CD14-positive monocyte (primary cell): Measurements from ENCODE around the gene XYLB. TPM values are rescaled to one million over a fixed set of nuclear protein-coding genes. Genes with fewer than 3 reads are reported as not detected.

ENCODE experiments used
- DNase-seq, 3 donors: peaks; one replicate each; pipeline ENCODE4 v3.0.0-alpha.2; 2011 to 2022
- H2AFZ ChIP-seq: 2 replicates; pipeline ENCODE4 v1.6.0; 2012; ENCODE audit warnings: mild to moderate bottlenecking, low read depth, low read length, inconsistent platforms; ENCODE audit not compliant: insufficient read depth, poor library complexity, severe bottlenecking
- H3K27ac ChIP-seq, 2 donors: 1 replicate in 1 of 2; 2 replicates in 1 of 2; pipeline ENCODE4 v1.5.1; 2012 to 2013; ENCODE audit warnings: low read length in 2 of 2, control low read depth in 1 of 2, inconsistent platforms in 1 of 2, low read depth in 1 of 2, mild to moderate bottlenecking in 1 of 2
- H3K27me3 ChIP-seq, 2 donors: one replicate each; pipeline versions ENCODE4 v1.6.0 to v1.6.1; 2011 to 2013; ENCODE audit warnings: low read length in 2 of 2; ENCODE audit not compliant: control insufficient read depth in 2 of 2, insufficient read depth in 2 of 2
- H3K36me3 ChIP-seq, 2 donors: replicated peaks in 1 of 2; 1 replicate in 1 of 2; 2 replicates in 1 of 2; pipeline versions ENCODE4 v1.5.1 to v1.6.1; 2012 to 2013; ENCODE audit warnings: low read length in 2 of 2, control low read depth in 1 of 2, inconsistent platforms in 1 of 2, mild to moderate bottlenecking in 1 of 2; ENCODE audit not compliant: insufficient read depth in 2 of 2, control insufficient read depth in 1 of 2
- H3K4me1 ChIP-seq, 2 donors: 1 replicate in 1 of 2; 2 replicates in 1 of 2; pipeline versions ENCODE4 v1.5.1 to v1.6.1; 2012 to 2013; ENCODE audit warnings: low read length in 2 of 2, control low read depth in 1 of 2, inconsistent platforms in 1 of 2, mild to moderate bottlenecking in 1 of 2, moderate library complexity in 1 of 2; ENCODE audit not compliant: insufficient read depth in 2 of 2, control insufficient read depth in 1 of 2
- H3K4me2 ChIP-seq: replicated peaks from 2 replicates; pipeline ENCODE3; 2012; ENCODE audit warnings: low read length, moderate library complexity, mild to moderate bottlenecking; ENCODE audit not compliant: poor library complexity, severe bottlenecking; ENCODE audit errors: extremely low read depth
- H3K4me3 ChIP-seq, 3 experiments: fragments of 200-600 bp in 1 of 3; sonication (generic) in 1 of 3; replicated peaks in 1 of 3; 1 replicate in 2 of 3; 2 replicates in 1 of 3; pipeline ENCODE4 v1.5.1; 2011 to 2013; ENCODE audit warnings: low read length in 3 of 3, mild to moderate bottlenecking in 3 of 3, control low read depth in 2 of 3, low read depth in 2 of 3, inconsistent platforms in 1 of 3, moderate library complexity in 1 of 3
- H3K79me2 ChIP-seq: 2 replicates; pipeline ENCODE4 v1.6.0; 2012; ENCODE audit warnings: mild to moderate bottlenecking, control low read depth, inconsistent platforms, low read length, moderate library complexity; ENCODE audit not compliant: insufficient read depth
- H3K9ac ChIP-seq: 2 replicates; pipeline ENCODE4 v1.6.0; 2017; ENCODE audit warnings: low read length, mild to moderate bottlenecking; ENCODE audit not compliant: insufficient read depth, poor library complexity, severe bottlenecking
- H3K9me3 ChIP-seq, 2 donors: replicated peaks in 1 of 2; 1 replicate in 1 of 2; 2 replicates in 1 of 2; pipeline versions ENCODE4 v1.5.1 to v1.6.1; 2012 to 2013; ENCODE audit warnings: low read length in 2 of 2, control low read depth in 1 of 2; ENCODE audit not compliant: control insufficient read depth in 1 of 2, insufficient read depth in 1 of 2
- H4K20me1 ChIP-seq: 2 replicates; pipeline ENCODE4 v1.6.0; 2012; ENCODE audit warnings: mild to moderate bottlenecking, low read length, control low read depth, moderate library complexity; ENCODE audit not compliant: insufficient read depth
- H3K27ac Mint-ChIP-seq, 7 donors: one replicate each; pipeline ENCODE4 v1.8.0; 2020; ENCODE audit warnings: mild to moderate bottlenecking in 7 of 7, mixed read lengths in 7 of 7, moderate library complexity in 6 of 7, inconsistent platforms in 2 of 7
- H3K27me3 Mint-ChIP-seq, 3 donors: one replicate each; pipeline ENCODE4 v1.8.0; 2021 to 2022; ENCODE audit warnings: low read depth in 3 of 3, mild to moderate bottlenecking in 3 of 3, mixed read lengths in 3 of 3, moderate library complexity in 3 of 3, inconsistent platforms in 1 of 3
- H3K36me3 Mint-ChIP-seq, 2 donors: one replicate each; pipeline ENCODE4 v1.8.0; 2020; ENCODE audit warnings: mixed read lengths in 2 of 2, inconsistent platforms in 1 of 2, mild to moderate bottlenecking in 1 of 2
- H3K4me1 Mint-ChIP-seq: one replicate; pipeline ENCODE4 v1.8.0; 2020; ENCODE audit warnings: mild to moderate bottlenecking, mixed read lengths
- H3K4me3 Mint-ChIP-seq, 2 donors: one replicate each; pipeline ENCODE4 v1.8.0; 2020; ENCODE audit warnings: mild to moderate bottlenecking in 2 of 2, mixed read lengths in 2 of 2, moderate library complexity in 1 of 2
- H3K9me3 Mint-ChIP-seq, 7 donors: one replicate each; pipeline ENCODE4 v1.8.0; 2020 to 2022; ENCODE audit warnings: mixed read lengths in 7 of 7, mild to moderate bottlenecking in 6 of 7, moderate library complexity in 6 of 7, inconsistent platforms in 2 of 7
- CTCF ChIP-seq: fragments of 200-600 bp; IDR thresholded peaks from one replicate; pipeline ENCODE4 v1.8.0; 2022; ENCODE audit warnings: antibody characterized with exemption, mild to moderate bottlenecking
- WGBS: methylation state at CpG from one replicate; pipeline ENCODE4 v1.1.5; 2013; ENCODE audit warnings: missing lambda C conversion rate; ENCODE audit not compliant: insufficient coverage; 5-methylcytosine and 5-hydroxymethylcytosine counted together
- intact Hi-C, 2 donors: fragments of 100-400 bp; cut with micrococcal nuclease; formaldehyde crosslinking; loops; one replicate each; pipeline versions ENCODE4 v1.15.0 to v1.15.1; 2023
- polyA plus RNA-seq, 3 donors: library from polyadenylated mRNA; depleted of rRNA in 1 of 3; unstranded in 2 of 3; stranded (reverse) in 1 of 3; fragments of 300-500 nt in 2 of 3; fragments of >200 nt in 1 of 3; fragmentation: Illumina TruSeq in 2 of 3; gene quantifications; 1 replicate in 2 of 3; 2 replicates in 1 of 3; pipeline ENCODE4 v1.2.3, GENCODE V29; 2012 to 2021

XYLB gene
- polyA plus RNA-seq, 3 donors, result 0.60 to 1.00 (median 0.74) TPM

GRCh38 chr3:38376098-38376816 is 29.7 kb downstream of the XYLB start:
- no peak overlapping the region for H3K4me3 Mint-ChIP-seq
- H3K79me2 ChIP-seq, result no peaks in the 10 kb centered on the region
- H3K4me2 ChIP-seq, result no peak overlapping the region
- no peak for TF ChIP-seq CTCF
- 96% methylated on average over 7 of the region's 8 CpGs for WGBS
- H3K27me3 Mint-ChIP-seq, result peaks cover 0 to 5% (median 0%) of the 10 kb centered on the region in 3 donors
- no peaks in the 10 kb centered on the region for H3K4me1 ChIP-seq
- no peak overlapping the region for H3K9ac ChIP-seq
- H2AFZ ChIP-seq, result no peak overlapping the region
- peaks cover 57 to 68% of the 10 kb centered on the region in 2 donors for H3K36me3 Mint-ChIP-seq
- no peaks in the 10 kb centered on the region for H3K27me3 ChIP-seq
- peaks cover 5% of the 10 kb centered on the region for H3K4me1 Mint-ChIP-seq
- peaks cover 0 to 11% (median 6%) of the 10 kb centered on the region in 7 donors for H3K9me3 Mint-ChIP-seq
- no peak overlapping the region for H3K27ac ChIP-seq
- H3K4me3 ChIP-seq, result no peak overlapping the region
- peaks cover 0 to 8% of the 10 kb centered on the region in 2 donors for H3K9me3 ChIP-seq
- peak overlapping the region in 1 of 7 donors; percentile 17 for H3K27ac Mint-ChIP-seq
- intact Hi-C loops, result no loop called here
- no peak for DNase-seq
- H4K20me1 ChIP-seq, result no peaks in the 10 kb centered on the region
- H3K36me3 ChIP-seq, result peaks cover 10 to 60% of the 10 kb centered on the region in 2 donors

GRCh38 chr3:38379201-38379770 is 32.7 kb downstream of the XYLB start:
- no peak for TF ChIP-seq CTCF
- no peaks in the 10 kb centered on the region for H3K79me2 ChIP-seq
- no peak overlapping the region for H3K27ac Mint-ChIP-seq
- no peak for DNase-seq
- no peaks in the 10 kb centered on the region for H3K4me1 ChIP-seq
- H3K36me3 Mint-ChIP-seq, result peaks cover 52 to 70% of the 10 kb centered on the region in 2 donors
- no peak overlapping the region for H3K4me3 Mint-ChIP-seq
- H3K36me3 ChIP-seq, result peaks cover 10 to 57% of the 10 kb centered on the region in 2 donors
- no peak overlapping the region for H3K27ac ChIP-seq
- no peak overlapping the region for H3K4me2 ChIP-seq
- peaks cover 0 to 28% (median 13%) of the 10 kb centered on the region in 7 donors for H3K9me3 Mint-ChIP-seq
- WGBS, result 95% methylated on average over 7 of the region's 7 CpGs
- no peak overlapping the region for H2AFZ ChIP-seq
- peaks cover 0 to 3% (median 0%) of the 10 kb centered on the region in 3 donors for H3K27me3 Mint-ChIP-seq
- H3K9ac ChIP-seq, result no peak overlapping the region
- peaks cover 0 to 8% of the 10 kb centered on the region in 2 donors for H3K9me3 ChIP-seq
- H3K4me3 ChIP-seq, result no peak overlapping the region
- intact Hi-C loops, result no loop called here
- no peaks in the 10 kb centered on the region for H4K20me1 ChIP-seq
- peaks cover under 1% of the 10 kb centered on the region for H3K4me1 Mint-ChIP-seq
- no peaks in the 10 kb centered on the region for H3K27me3 ChIP-seq
